Psoas muscle (tissue), 8 donors: ENCODE results near the gene NOB1. TPM values are rescaled to one million over a fixed set of nuclear protein-coding genes. Genes with fewer than 3 reads are reported as not detected.

ENCODE experiments used
- ATAC-seq, 4 donors: fragments of 200-7000 bp; cut with Tn5 transposase; one replicate each; pipeline ENCODE4 v1.9.1; 2020; ENCODE audit warnings: moderate library complexity in 3 of 4, mild to moderate bottlenecking in 2 of 4
- DNase-seq, 2 donors: peaks; one replicate each; pipeline ENCODE4 v3.0.0-alpha.2; 2020
- H3K27ac ChIP-seq: fragments of 200-600 bp; one replicate; pipeline ENCODE4 v1.8.0; 2022
- H3K27me3 ChIP-seq, 3 donors: fragments of 200-600 bp in 1 of 3; one replicate each; pipeline versions ENCODE4 v1.6.1 to v1.8.0; 2013 to 2022; ENCODE audit warnings: low read length in 2 of 3, mild to moderate bottlenecking in 2 of 3, moderate library complexity in 1 of 3; ENCODE audit not compliant: insufficient read depth in 3 of 3
- H3K36me3 ChIP-seq, 2 donors: fragments of 200-600 bp in 1 of 2; one replicate each; pipeline versions ENCODE4 v1.6.1 to v1.8.0; 2013 to 2022; ENCODE audit warnings: low read depth in 1 of 2, mild to moderate bottlenecking in 1 of 2, moderate library complexity in 1 of 2; ENCODE audit not compliant: insufficient read depth in 1 of 2
- H3K4me1 ChIP-seq: fragments of 200-600 bp; one replicate; pipeline ENCODE4 v1.8.0; 2022
- H3K4me3 ChIP-seq: fragments of 200-600 bp; one replicate; pipeline ENCODE4 v1.8.0; 2022; ENCODE audit warnings: mild to moderate bottlenecking
- H3K9me3 ChIP-seq: fragments of 200-600 bp; one replicate; pipeline ENCODE4 v1.8.0; 2022
- WGBS, 3 donors: extraction: QIAGEN DNeasy Blood & Tissue Kit; methylation state at CpG; one replicate each; pipeline versions ENCODE4 v1.1.6 to v1.1.7; 2013; 5-methylcytosine and 5-hydroxymethylcytosine counted together
- intact Hi-C, 2 donors: fragments of 100-400 bp; cut with DNase I; formaldehyde crosslinking; loops; one replicate each; pipeline versions ENCODE4 v1.11.0 to v1.14.2; 2022
- polyA plus RNA-seq, 3 donors: library from polyadenylated mRNA; stranded (reverse); fragments of 200-250 nt; gene quantifications; one replicate each; pipeline ENCODE4 v1.2.3, GENCODE V29; 2013
- total RNA-seq, 4 donors: library from RNA; stranded (reverse); fragmentation: NEBNext Ultra II Directional in 2 of 4; extraction: Animal tissue kit (Norgen Biotek cat#: 25700) in 2 of 4; gene quantifications; one replicate each; pipeline versions ENCODE4 v1.2.1 to v1.2.4, GENCODE V29; 2021 to 2023
- TF ChIP-seq, protein P1 (sequence below): fragments of 200-600 bp; IDR thresholded peaks from one replicate; pipeline ENCODE4 v1.8.0; 2022; ENCODE audit warnings: antibody characterized with exemption
- donor health status: healthy with polysubstance abuse.
- donor health status: DM: no; HTN: no; CAD: no; lungs with moderate emphysema.
- donor health status: Bipolar disorder and iron deficiency.
- donor health status: healthy.
- donor health status: DM: yes; HTN: yes; CAD: no.
- donor health status: DM: no; HTN: no; CAD: no.
- donor health status: DM: no; HTN: no; CAD: no.
- donor health status: DM: yes; HTN: yes; CAD: no.

The NOB1 gene
- total and polyA plus RNA-seq, 7 donors = 29.3 to 60.6 (median 42.5) TPM

- Histone ChIP-seq H3K4me1 (no peaks in the 10 kb centered on the region), H3K36me3 (peaks cover 2 to 38% of the 10 kb centered on the region in 2 donors), H3K27ac (no peak overlapping the region), H3K4me3 (no peak overlapping the region), H3K27me3 (no peaks in the 10 kb centered on the region), H3K9me3 (no peaks in the 10 kb centered on the region)
- intact Hi-C loops = no loop called here
- WGBS, 3 donors = 85 to 88% (median 86%) methylated on average over 6 of the region's 6 CpGs
- TF ChIP-seq, protein P1, sequence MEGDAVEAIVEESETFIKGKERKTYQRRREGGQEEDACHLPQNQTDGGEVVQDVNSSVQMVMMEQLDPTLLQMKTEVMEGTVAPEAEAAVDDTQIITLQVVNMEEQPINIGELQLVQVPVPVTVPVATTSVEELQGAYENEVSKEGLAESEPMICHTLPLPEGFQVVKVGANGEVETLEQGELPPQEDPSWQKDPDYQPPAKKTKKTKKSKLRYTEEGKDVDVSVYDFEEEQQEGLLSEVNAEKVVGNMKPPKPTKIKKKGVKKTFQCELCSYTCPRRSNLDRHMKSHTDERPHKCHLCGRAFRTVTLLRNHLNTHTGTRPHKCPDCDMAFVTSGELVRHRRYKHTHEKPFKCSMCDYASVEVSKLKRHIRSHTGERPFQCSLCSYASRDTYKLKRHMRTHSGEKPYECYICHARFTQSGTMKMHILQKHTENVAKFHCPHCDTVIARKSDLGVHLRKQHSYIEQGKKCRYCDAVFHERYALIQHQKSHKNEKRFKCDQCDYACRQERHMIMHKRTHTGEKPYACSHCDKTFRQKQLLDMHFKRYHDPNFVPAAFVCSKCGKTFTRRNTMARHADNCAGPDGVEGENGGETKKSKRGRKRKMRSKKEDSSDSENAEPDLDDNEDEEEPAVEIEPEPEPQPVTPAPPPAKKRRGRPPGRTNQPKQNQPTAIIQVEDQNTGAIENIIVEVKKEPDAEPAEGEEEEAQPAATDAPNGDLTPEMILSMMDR = no peak
- DNase-seq (no peak), ATAC-seq (no peak)
Observed at GRCh38 chr16:69784586-69784985, 29.9 kb upstream of the NOB1 start.

DNA sequence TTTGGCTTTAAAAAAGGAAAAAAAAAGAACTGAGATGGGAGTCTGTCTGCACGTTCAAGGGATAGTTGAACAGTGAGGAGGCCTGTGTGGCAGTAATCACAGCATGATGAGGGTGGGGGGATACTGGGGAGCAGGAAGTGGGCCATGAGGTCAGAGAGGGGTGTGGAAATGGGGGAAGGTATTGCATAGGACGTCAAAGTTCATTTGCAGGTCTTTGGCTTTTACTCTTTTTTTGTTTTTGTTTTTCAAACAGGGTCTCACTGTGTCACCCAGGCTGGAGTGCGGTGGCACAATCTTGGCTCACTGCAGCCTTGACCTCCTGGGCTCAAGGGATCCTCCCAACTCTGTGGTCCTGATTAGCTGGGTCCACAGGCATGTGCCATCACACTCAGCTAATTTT, 26.4 kb upstream of the NOB1 start:
- TF ChIP-seq, protein P1 = no peak
- no peaks in the 10 kb centered on the region for H3K9me3 ChIP-seq
- intact Hi-C loops = no loop called here
- no peak for ATAC-seq
- peaks cover 0 to 11% of the 10 kb centered on the region in 2 donors for H3K36me3 ChIP-seq
- H3K27me3 ChIP-seq = no peaks in the 10 kb centered on the region
- no peak for DNase-seq
- no peaks in the 10 kb centered on the region for H3K4me1 ChIP-seq
- no peak overlapping the region for H3K4me3 ChIP-seq
- 80 to 85% (median 83%) methylated on average over 3 of the region's 3 CpGs for WGBS, 3 donors
- no peak overlapping the region for H3K27ac ChIP-seq

DNA sequence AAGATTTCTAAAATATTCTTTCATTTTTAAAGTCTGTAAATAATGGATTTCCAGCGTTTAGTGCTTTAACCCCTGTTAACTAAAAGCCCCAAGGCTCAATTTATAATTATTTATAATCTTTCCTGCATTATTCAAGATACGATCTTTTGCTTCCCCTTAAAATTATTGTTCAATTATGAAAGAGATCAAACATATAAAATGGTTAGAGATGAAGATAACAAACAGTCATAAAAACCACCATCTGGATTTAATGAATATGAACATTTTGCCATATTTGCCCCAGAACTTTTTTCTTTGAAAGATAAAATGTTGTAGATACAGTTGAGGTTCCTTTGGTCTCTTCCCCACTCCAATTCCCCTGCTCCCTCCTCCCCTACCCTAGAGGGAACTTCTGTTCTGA, 25.0 kb upstream of the NOB1 start:
- Histone ChIP-seq H3K27me3 (no peaks in the 10 kb centered on the region), H3K36me3 (peaks cover 0 to 11% of the 10 kb centered on the region in 2 donors), H3K4me1 (no peaks in the 10 kb centered on the region), H3K9me3 (peaks cover 4% of the 10 kb centered on the region), H3K4me3 (no peak overlapping the region), H3K27ac (no peak overlapping the region)
- TF ChIP-seq, protein P1 = no peak
- 85 to 91% (median 87%) methylated on average over 2 of the region's 2 CpGs for WGBS, 3 donors
- no peak for DNase-seq
- intact Hi-C loops = loop anchor here in 1 of 2 donors (10.0 kb wide), 1 partner anchor 45 kb away; no protein-coding TSS in a partner anchor
- ATAC-seq = no peak

DNA sequence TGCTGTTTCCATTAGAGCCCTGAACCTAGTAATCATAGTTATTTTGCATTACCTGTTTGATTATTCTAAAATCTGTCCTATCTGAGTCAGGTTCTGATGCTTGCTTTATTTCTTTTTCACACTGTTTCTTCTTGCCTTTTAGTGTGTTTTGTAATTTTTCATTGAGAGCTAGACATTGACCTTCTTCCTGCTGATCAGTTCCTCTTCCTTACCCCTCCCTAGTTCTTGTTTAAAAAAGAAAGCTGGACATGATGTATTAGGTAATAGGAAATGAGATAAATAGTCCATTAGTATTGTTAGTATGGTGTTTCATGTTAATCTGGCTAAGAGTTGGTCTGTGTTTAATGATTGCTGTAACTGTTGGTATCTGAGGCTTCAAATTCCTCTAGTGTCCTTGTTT, 20.8 kb upstream of the NOB1 start:
- H3K9me3 ChIP-seq = peaks cover 4% of the 10 kb centered on the region
- TF ChIP-seq, protein P1 = no peak
- no peaks in the 10 kb centered on the region for H3K4me1 ChIP-seq
- H3K36me3 ChIP-seq = peaks cover 0 to 4% of the 10 kb centered on the region in 2 donors
- no peaks in the 10 kb centered on the region for H3K27me3 ChIP-seq
- DNase-seq = no peak
- intact Hi-C loops = loop anchor here in 1 of 2 donors (10.0 kb wide), 1 partner anchor 49 kb away; no protein-coding TSS in a partner anchor
- H3K4me3 ChIP-seq = no peak overlapping the region
- H3K27ac ChIP-seq = no peak overlapping the region
- no peak for ATAC-seq
